Endothelial cell of umbilical vein (primary cell): ENCODE data around the gene APOLD1. TPM values are rescaled to one million over a fixed set of nuclear protein-coding genes. Genes with fewer than 3 reads are reported as not detected.

Source experiments
- Bru-seq: library from RNA; stranded (reverse); fragments of 400-500 nt; gene quantifications from one replicate; lab custom pipeline; 2021; lab: Mats Ljungman, UMichigan
- BruChase-seq, 2 experiments: library from RNA; stranded (reverse); fragments of 400-500 nt; gene quantifications; one replicate each; lab custom pipeline; 2021; lab: Mats Ljungman, UMichigan
- BruUV-seq: library from RNA; stranded (reverse); fragments of 400-500 nt; replicated peaks from 2 replicates; lab custom pipeline; 2021; lab: Mats Ljungman, UMichigan
- CTCF ChIA-PET: fragments of 300-600, 350-600 bp; sonication (Branson Sonifier 250); formaldehyde crosslinking; loops from one replicate; lab custom pipeline; 2021; ENCODE audit warnings: antibody characterized with exemption, inconsistent platforms; lab: Charles Lee
- POLR2A ChIA-PET: fragments of 300-600, 350-600 bp; sonication (Branson Sonifier 250); formaldehyde crosslinking; loops from one replicate; lab custom pipeline; 2021; ENCODE audit warnings: antibody characterized with exemption, inconsistent platforms; lab: Charles Lee
- DNase-seq: peaks from one replicate; pipeline ENCODE4 v3.0.0-alpha.2; 2011; ENCODE audit warnings: low read depth, low spot score
- FAIRE-seq: peaks from 2 replicates; lab custom pipeline; 2011; peaks lifted over from hg19 to GRCh38; lab: Jason Lieb, UNC
- H2AFZ ChIP-seq: 2 replicates; pipeline ENCODE4 v1.6.0; 2012; ENCODE audit warnings: low read depth, low read length, control low read depth, inconsistent platforms
- H3K27ac ChIP-seq: 2 replicates; pipeline ENCODE4 v1.5.1; 2011; ENCODE audit warnings: low read depth, mild to moderate bottlenecking, control low read depth, low read length, moderate library complexity; ENCODE audit not compliant: insufficient read depth
- H3K27me3 ChIP-seq, 2 experiments: 2 replicates each; pipeline versions ENCODE4 v1.6.0 to v1.6.1; 2011; ENCODE audit warnings: low read length in 2 of 2, mixed read lengths in 1 of 2; ENCODE audit not compliant: control insufficient read depth in 2 of 2, insufficient read depth in 2 of 2
- H3K36me3 ChIP-seq, 2 experiments: 2 replicates in 1 of 2; 3 replicates in 1 of 2; pipeline ENCODE4 v1.5.1; 2011; ENCODE audit warnings: low read length in 2 of 2, mild to moderate bottlenecking in 1 of 2, moderate library complexity in 1 of 2; ENCODE audit not compliant: control insufficient read depth in 2 of 2, insufficient read depth in 2 of 2; ENCODE audit errors: extremely low read depth in 1 of 2
- H3K4me1 ChIP-seq: 3 replicates; pipeline ENCODE4 v1.5.1; 2011; ENCODE audit warnings: mild to moderate bottlenecking, low read length; ENCODE audit not compliant: control insufficient read depth, insufficient read depth; ENCODE audit errors: extremely low read depth
- H3K4me2 ChIP-seq: 2 replicates; pipeline ENCODE4 v1.6.1; 2011; ENCODE audit warnings: low read length, control low read depth, mixed read lengths; ENCODE audit not compliant: insufficient read depth
- H3K4me3 ChIP-seq, 3 experiments: fragments of 200-600 bp in 1 of 3; sonication (generic), shearing (Covaris generic) in 1 of 3; replicated peaks in 1 of 3; 2 replicates each; pipeline ENCODE4 v1.5.1; 2011 to 2016; ENCODE audit warnings: control low read depth in 3 of 3, low read length in 3 of 3, mild to moderate bottlenecking in 2 of 3, inconsistent platforms in 1 of 3, low read depth in 1 of 3, moderate library complexity in 1 of 3; ENCODE audit not compliant: insufficient read depth in 1 of 3
- H3K79me2 ChIP-seq: 2 replicates; pipeline ENCODE4 v1.6.0; 2012; ENCODE audit warnings: low read length, inconsistent platforms; ENCODE audit not compliant: control insufficient read depth, insufficient read depth
- H3K9ac ChIP-seq: replicated peaks from 2 replicates; pipeline ENCODE3; 2011; ENCODE audit warnings: low read length, control low read depth; ENCODE audit not compliant: insufficient read depth; ENCODE audit errors: extremely low read depth
- H3K9me1 ChIP-seq: replicated peaks from 3 replicates; pipeline ENCODE4 v1.6.0; 2011; ENCODE audit warnings: mild to moderate bottlenecking, low read length; ENCODE audit not compliant: control insufficient read depth, insufficient read depth; ENCODE audit errors: extremely low read depth
- H3K9me3 ChIP-seq: replicated peaks from 2 replicates; pipeline ENCODE4 v1.5.1; 2012; ENCODE audit warnings: low read length, inconsistent platforms; ENCODE audit not compliant: control insufficient read depth, insufficient read depth
- H4K20me1 ChIP-seq: replicated peaks from 2 replicates; pipeline ENCODE3; 2011; ENCODE audit warnings: mild to moderate bottlenecking, low read length; ENCODE audit not compliant: control insufficient read depth, insufficient read depth; ENCODE audit errors: extremely low read depth
- CTCF ChIP-seq, 2 donors: IDR thresholded peaks; 1 replicate in 1 of 2; 2 replicates in 1 of 2; pipeline ENCODE4 v1.5.1; 2011; ENCODE audit warnings: low read length in 2 of 2, mild to moderate bottlenecking in 2 of 2, moderate library complexity in 2 of 2, control low read depth in 1 of 2, inconsistent platforms in 1 of 2, low read depth in 1 of 2; ENCODE audit not compliant: insufficient read depth in 1 of 2; ENCODE audit errors: extremely low read depth in 1 of 2
- EZH2 ChIP-seq: IDR thresholded peaks from 2 replicates; pipeline ENCODE4 v1.6.1; 2012; ENCODE audit warnings: borderline replicate concordance, low read depth, mild to moderate bottlenecking, moderate library complexity, low read length, inconsistent platforms; ENCODE audit not compliant: severe bottlenecking
- FOS ChIP-seq: IDR thresholded peaks from 2 replicates; pipeline ENCODE4 v1.6.1; 2011; ENCODE audit warnings: mild to moderate bottlenecking, low read length, moderate library complexity, borderline replicate concordance; ENCODE audit not compliant: insufficient read depth
- GATA2 ChIP-seq: IDR thresholded peaks from 2 replicates; pipeline ENCODE4 v1.7.0; 2011; ENCODE audit warnings: low read depth, mild to moderate bottlenecking, moderate library complexity, mixed read lengths, low read length; ENCODE audit not compliant: insufficient read length, insufficient read depth
- JUN ChIP-seq: IDR thresholded peaks from 2 replicates; pipeline ENCODE4 v1.6.1; 2011; ENCODE audit warnings: borderline replicate concordance, low read depth; ENCODE audit not compliant: insufficient read length, insufficient read depth
- MAX ChIP-seq: IDR thresholded peaks from 2 replicates; pipeline ENCODE4 v1.6.1; 2011; ENCODE audit not compliant: insufficient read depth, insufficient read length
- MYC ChIP-seq: IDR thresholded peaks from one replicate; pipeline ENCODE4 v1.6.1; 2011; ENCODE audit warnings: mild to moderate bottlenecking, low read depth, low read length
- POLR2A ChIP-seq: IDR thresholded peaks from 2 replicates; pipeline ENCODE4 v1.6.1; 2012; ENCODE audit warnings: low read depth, mild to moderate bottlenecking, control low read depth, low read length
- POLR2AphosphoS5 ChIP-seq: IDR thresholded peaks from 2 replicates; pipeline ENCODE4 v1.6.1; 2012; ENCODE audit warnings: low read depth, mild to moderate bottlenecking, control low read depth, low read length, moderate library complexity; ENCODE audit not compliant: insufficient read depth
- dilution Hi-C: fragments of 300-500 bp; cut with MboI; formaldehyde crosslinking; loops from one replicate; pipeline ENCODE4 v1.15.0; 2019; ENCODE audit warnings: low sequenced_read_pairs; ENCODE audit not compliant: extremely low pct_ligation_motif_present
- intact Hi-C: fragments of 100-400 bp; cut with micrococcal nuclease; formaldehyde crosslinking; loops from one replicate; pipeline ENCODE4 v1.10.0; 2022
- long read RNA-seq: library from polyadenylated mRNA; stranded (forward); transcript quantifications from one replicate; pipeline ENCODE4 v2.0.0, GENCODE V29; 2021
- polyA minus RNA-seq, 3 experiments: library from RNA; depleted of rRNA, polyadenylated mRNA; stranded (reverse); fragments of >200 nt; gene quantifications; 1 replicate in 1 of 3; 2 replicates in 2 of 3; pipeline ENCODE4 v1.2.3, GENCODE V29; 2011
- polyA plus RNA-seq, 4 experiments: library from polyadenylated mRNA; depleted of rRNA in 3 of 4; stranded (reverse) in 3 of 4; unstranded in 1 of 4; fragments of >200 nt; gene quantifications; 2 replicates each; pipeline versions ENCODE4 v1.2.1 to v1.2.3, GENCODE V29; 2011 to 2012; ENCODE audit warnings: missing spikeins in 1 of 4
- total RNA-seq: library from RNA; stranded (reverse); gene quantifications from 2 replicates; pipeline ENCODE4 v1.2.3, GENCODE V29; 2021

APOLD1 gene
- total RNA-seq (5.3 and 6.0 TPM in 2 replicates), polyA plus RNA-seq (3.3 and 3.7 TPM in 2 replicates), polyA minus RNA-seq (5.0 and 5.7 TPM in 2 replicates), Bru-seq, nascent RNA (percentile 61 among the genes with signal in this experiment), BruChase-seq, experiment 1, labeled RNA remaining after a 6-hour chase (percentile 82 among the genes with signal in this experiment), BruChase-seq, experiment 2, labeled RNA remaining after a 2-hour chase (percentile 66 among the genes with signal in this experiment)
- polyA plus RNA-seq (2011; cell fraction: cytosol; rRNA removed) = 3.6 and 4.2 TPM in 2 replicates
- 8.6 and 9.6 TPM in 2 replicates for polyA plus RNA-seq (2011; cell fraction: nucleus; rRNA removed)
- polyA plus RNA-seq (2012) = 4.7 and 6.3 TPM in 2 replicates
- polyA minus RNA-seq (2011; cell fraction: cytosol; rRNA and poly(A)+ RNA removed) = 0.72 TPM
- 14.3 and 15.0 TPM in 2 replicates for polyA minus RNA-seq (2011; cell fraction: nucleus; rRNA and poly(A)+ RNA removed)
- long read RNA-seq, full-length matches to known transcripts = 6 of 144 reads
- long read RNA-seq, partial matches to known transcripts = 11 of 144 reads
- long read RNA-seq, other reads (novel, unspliced or antisense) = 127 of 144 reads

- peak within 1 kb of the TSS; percentile 6 for H2AFZ ChIP-seq
- no TSS peak for BruUV-seq
- CTCF ChIA-PET = interaction anchor here (0.7 to 2.1 kb wide), 4 partner anchors 9 to 48 kb away, joined by 3 to 8 read pairs (median 6); no protein-coding TSS in a partner anchor
- peak within 1 kb of the TSS; percentile 6 to 44 (median 39) for H3K4me3 ChIP-seq
- peaks cover 12% of the 10 kb centered on the region for H3K79me2 ChIP-seq
- no peaks in the 10 kb centered on the region for H3K27me3 ChIP-seq
- TF ChIP-seq JUN (peak; percentile 27), EZH2 (no peak), GATA2 (no peak), CTCF (IDR thresholded peaks at IDR 0.05; ENCODE audit: extremely low read depth in 1 of 2, insufficient read depth in 1 of 2, low read depth in 1 of 2, low read length in 2 of 2) (no peak), POLR2AphosphoS5 (peak; percentile 27), MAX (no peak), FOS (no peak), MYC (no peak), POLR2A (peak; percentile 57)
- POLR2A ChIA-PET = interaction anchor here (1.4 kb wide), 1 partner anchor 48 kb away, joined by 4 read pairs; no protein-coding TSS in a partner anchor
- H3K27ac ChIP-seq = peak within 1 kb of the TSS; percentile 78
- intact Hi-C loops = loop anchor here (2.0 to 5.0 kb wide), 2 partner anchors 60 to 107 kb away; partner anchors contain the start of gene GPRC5A
- no peaks in the 10 kb centered on the region for H3K9me3 ChIP-seq
- DNase-seq (peak; percentile 81), FAIRE-seq (peak; percentile 86)
- H3K4me2 ChIP-seq = peak within 1 kb of the TSS; percentile 90
- peaks cover 45% of the 10 kb centered on the region for H3K4me1 ChIP-seq
- H3K9me1 ChIP-seq = no peaks in the 10 kb centered on the region
- no peaks in the 10 kb centered on the region for H3K36me3 ChIP-seq
- H4K20me1 ChIP-seq = no peaks in the 10 kb centered on the region
- H3K9ac ChIP-seq = peak within 1 kb of the TSS; percentile 83
- dilution Hi-C loops = no loop called here
Measured at GRCh38 chr12:12784911-12785814, at the start of gene APOLD1. TSS of gene APOLD1 (plus strand) at chr12:12785659. CDS start at chr12:12785692, 33 bp downstream.
